Right lobe of liver (tissue), 4 donors: ENCODE data around the gene MISP.

Experiments
- CTCF ChIP-seq, 4 donors: fragments of 200-600 bp in 3 of 4; fragments of 450-650 bp in 1 of 4; IDR thresholded peaks; one replicate each; pipeline versions ENCODE4 v1.5.1 to v1.8.0; 2016 to 2022; ENCODE audit warnings: antibody characterized with exemption in 4 of 4, mild to moderate bottlenecking in 2 of 4
- POLR2A ChIP-seq: fragments of 450-650 bp; IDR thresholded peaks from one replicate; pipeline ENCODE4 v1.6.1; 2017; ENCODE audit warnings: antibody characterized with exemption, mild to moderate bottlenecking
- donor health status: DM: no; HTN: no; CAD: no.
- donor health status: DM: no; HTN: no; CAD: no.
- donor health status: DM: no; HTN: yes; CAD: no.

- TF ChIP-seq CTCF (IDR thresholded peaks at IDR 0.05) = no peak
- TF ChIP-seq POLR2A = no peak
These were observed 16.2 kb upstream of the MISP start for GRCh38 chr19:734716-735115.
